ENCODE results near the gene SETMAR. TPM values are rescaled to one million over a fixed set of nuclear protein-coding genes. Genes with fewer than 3 reads are reported as not detected.
A peak's percentile ranks its signal among the peaks of the same experiment; 100 is the strongest.

Gene SETMAR
- total and polyA plus RNA-seq, 2 of the 4 experiments (the other 2 are of a cell fraction), result 12.7 to 18.1 TPM

DNA sequence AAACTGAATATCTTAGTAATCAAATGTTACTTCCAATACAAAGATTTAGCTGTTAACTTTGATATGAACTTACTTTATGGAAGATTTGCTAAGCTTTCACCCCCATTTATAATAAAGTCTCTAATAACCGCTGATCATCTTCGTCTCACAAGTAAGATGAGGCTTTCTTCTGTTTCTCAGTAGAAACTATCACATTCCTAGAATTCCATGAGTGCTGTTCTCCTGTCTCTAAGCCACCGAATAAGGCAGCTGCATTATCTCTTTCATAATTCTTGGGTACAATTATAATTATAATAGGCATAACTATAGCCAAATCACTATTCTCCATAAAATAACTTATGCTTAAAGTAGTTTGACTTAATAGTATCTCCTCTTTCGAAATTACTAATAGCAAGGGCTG, 18.3 kb upstream of the SETMAR start:
- H3K56ac ChIP-seq (ENCODE audit: extremely low read depth, insufficient read depth, low read length), result no peak overlapping the region
- H2BK20ac ChIP-seq (ENCODE audit: low read depth, low read length), result no peak overlapping the region
- no peak overlapping the region for H3K4me2 ChIP-seq (ENCODE audit: low read depth, low read length)
- no peak overlapping the region for H4K91ac ChIP-seq (ENCODE audit: insufficient read depth, low read depth, low read length)
- H2AFZ ChIP-seq (replicated peaks; ENCODE audit: low read length, poor library complexity), result no peak overlapping the region
- no peak overlapping the region for H4K8ac ChIP-seq (ENCODE audit: low read depth in 2 of 2, low read length in 2 of 2)
- in situ Hi-C loops (cut with MboI; ENCODE audit: low sequenced_read_pairs) (loop anchor here (10.0 kb wide), 1 partner anchor 1080 kb away; no protein-coding TSS in a partner anchor), intact Hi-C loops (cut with micrococcal nuclease) (no loop called here), dilution Hi-C loops (cut with HindIII; ENCODE audit: low sequenced_read_pairs, unreplicated experiment) (loop anchor here (25.0 kb wide), 1 partner anchor 1073 kb away; no protein-coding TSS in a partner anchor)
- no peak overlapping the region for H3K4ac ChIP-seq (ENCODE audit: low read depth, low read length)
- no peak overlapping the region for H4K5ac ChIP-seq (ENCODE audit: low read depth, low read length)
- no peak overlapping the region for H3K27ac ChIP-seq (ENCODE audit: insufficient read depth, low read length)
- POLR2A ChIA-PET (ENCODE audit: unreplicated experiment), result no interaction called here
- no peaks in the 10 kb centered on the region for H3K27me3 ChIP-seq (ENCODE audit: control insufficient read depth, insufficient read depth, low read length)
- no peak overlapping the region for H3K14ac ChIP-seq (replicated peaks; ENCODE audit: low read depth, low read length)
- H3K9me1 ChIP-seq (ENCODE audit: insufficient read depth, low read length), result no peaks in the 10 kb centered on the region
- CTCF ChIA-PET, result interaction anchor here (0.5 to 0.6 kb wide), 2 partner anchors 1012 to 1084 kb away, joined by 3 to 4 read pairs; no protein-coding TSS in a partner anchor
- no CpG with 5 or more reads among the region's 4 CpGs for WGBS, 2 experiments (ENCODE audit: extremely low coverage in 2 of 2, insufficient read length in 1 of 2)
- H3K36me3 ChIP-seq (ENCODE audit: control insufficient read depth, insufficient read depth, low read length), result no peaks in the 10 kb centered on the region
- no peak overlapping the region for H2BK5ac ChIP-seq (ENCODE audit: low read depth, low read length, poor library complexity, severe bottlenecking)
- peak; percentile 35; the same call in 1 of the 2 replicates for ATAC-seq (ENCODE audit: low read depth)
- DNase-seq, result no peak
- no peak overlapping the region for H3K9ac ChIP-seq (ENCODE audit: low read depth, low read length)
- H2BK120ac ChIP-seq (ENCODE audit: low read depth, low read length), result no peak overlapping the region
- TF ChIP-seq SMC3 (IDR thresholded peaks at IDR 0.05; ENCODE audit: low read depth, low read length) (no peak), MAFK (IDR thresholded peaks at IDR 0.05; ENCODE audit: low read depth, low read length) (no peak), CHD1 (IDR thresholded peaks at IDR 0.05; ENCODE audit: low read depth, low read length) (no peak), RAD21 (IDR thresholded peaks at IDR 0.05; ENCODE audit: low read length) (no peak), RCOR1 (IDR thresholded peaks at IDR 0.05; ENCODE audit: insufficient replicate concordance, low read length) (no peak), BHLHE40 (IDR thresholded peaks at IDR 0.05; ENCODE audit: low read depth, low read length) (no peak)
- no peaks in the 10 kb centered on the region for H3K4me1 ChIP-seq (ENCODE audit: control insufficient read depth, insufficient read depth, low read length)
- H2BK15ac ChIP-seq (ENCODE audit: low read depth, low read length), result no peak overlapping the region
- no peaks in the 10 kb centered on the region for H3K79me1 ChIP-seq (ENCODE audit: low read depth in 1 of 2, low read length in 2 of 2)
- H3K9me3 ChIP-seq (ENCODE audit: control insufficient read depth, insufficient read depth, low read length), result no peaks in the 10 kb centered on the region
- H4K20me1 ChIP-seq (ENCODE audit: insufficient read depth, low read length), result no peaks in the 10 kb centered on the region
- no TSS peak for BruUV-seq (replicated peaks)
- no peak overlapping the region for H3K4me3 ChIP-seq (ENCODE audit: insufficient read depth, low read depth, low read length)
- H2AK9ac ChIP-seq (replicated peaks; ENCODE audit: low read depth, low read length, poor library complexity), result no peak overlapping the region
- no peak overlapping the region for H3K18ac ChIP-seq (ENCODE audit: low read depth, low read length)
- H2AK5ac ChIP-seq (ENCODE audit: low read depth, low read length), result no peak overlapping the region
- no peak overlapping the region for H3K23ac ChIP-seq (ENCODE audit: low read depth, low read length)

Data from IMR-90 (cell line).